BLaER1 treated with 17β-estradiol and CSF1 and Interleukin-3, amounts not matched to agents 10 nM and 100 nM (cell line): ENCODE results near the gene STAP2.

Source experiments
- H3K27ac ChIP-seq, 11 experiments: shearing (Covaris generic); formaldehyde crosslinking; 2 replicates each; pipeline ENCODE4 v1.8.1; 2022
- H3K27me3 ChIP-seq, 11 experiments: shearing (Covaris generic); formaldehyde crosslinking; 2 replicates each; pipeline ENCODE4 v1.8.1; 2022
- H3K36me3 ChIP-seq, 11 experiments: shearing (Covaris generic); formaldehyde crosslinking; 2 replicates each; pipeline ENCODE4 v1.8.1; 2022
- H3K4me1 ChIP-seq, 10 experiments: shearing (Covaris generic); formaldehyde crosslinking; 2 replicates each; pipeline ENCODE4 v1.8.1; 2022
- H3K4me2 ChIP-seq, 11 experiments: shearing (Covaris generic); formaldehyde crosslinking; 2 replicates each; pipeline ENCODE4 v1.8.1; 2022
- H3K4me3 ChIP-seq, 10 experiments: shearing (Covaris generic); formaldehyde crosslinking; 2 replicates each; pipeline ENCODE4 v1.8.1; 2022
- H3K9ac ChIP-seq, 11 experiments: shearing (Covaris generic); formaldehyde crosslinking; 2 replicates each; pipeline ENCODE4 v1.8.1; 2022
- H3K9me3 ChIP-seq, 11 experiments: shearing (Covaris generic); formaldehyde crosslinking; replicated peaks in 1 of 11; 2 replicates each; pipeline ENCODE4 v1.8.1; 2022
- H4K20me1 ChIP-seq, 11 experiments: shearing (Covaris generic); formaldehyde crosslinking; 2 replicates each; pipeline ENCODE4 v1.8.1; 2022
- Cebpa-rat ChIP-seq, 11 experiments: shearing (Covaris generic); IDR thresholded peaks; 2 replicates each; pipeline ENCODE4 v1.8.1; 2022

The STAP2 gene

GRCh38 chr19:4373013-4373367 is 34.4 kb upstream of the STAP2 start:
- Histone ChIP-seq H3K36me3 (peaks cover 0 to 34% (median 16%) of the 10 kb centered on the region in 11 experiments; a peak in 14 of 22 replicates), H3K4me3 (peak overlapping the region in 1 of 10 experiments; percentile 48; a peak in 3 of 20 replicates), H3K27me3 (no peaks in the 10 kb centered on the region), H3K9ac (peak overlapping the region; percentile 40 to 82 (median 69); a peak in 19 of 22 replicates), H3K4me2 (peak overlapping the region; percentile 96 to 100 (median 99)), H3K27ac (peak overlapping the region in 9 of 11 experiments; percentile 56 to 81 (median 75); a peak in 14 of 22 replicates), H4K20me1 (peaks cover 92 to 100% (median 100%) of the 10 kb centered on the region in 11 experiments), H3K4me1 (peaks cover 99 to 100% (median 100%) of the 10 kb centered on the region in 10 experiments), H3K9me3 (no peaks in the 10 kb centered on the region)
- no peak for TF ChIP-seq Cebpa-rat (IDR thresholded peaks at IDR 0.05)

- Histone ChIP-seq H3K4me2 (peak overlapping the region; percentile 96 to 100 (median 99)), H3K4me1 (peaks cover 99 to 100% (median 100%) of the 10 kb centered on the region in 10 experiments)
Observed at GRCh38 chr19:4372165-4373012, 33.8 kb upstream of the STAP2 start.

DNA sequence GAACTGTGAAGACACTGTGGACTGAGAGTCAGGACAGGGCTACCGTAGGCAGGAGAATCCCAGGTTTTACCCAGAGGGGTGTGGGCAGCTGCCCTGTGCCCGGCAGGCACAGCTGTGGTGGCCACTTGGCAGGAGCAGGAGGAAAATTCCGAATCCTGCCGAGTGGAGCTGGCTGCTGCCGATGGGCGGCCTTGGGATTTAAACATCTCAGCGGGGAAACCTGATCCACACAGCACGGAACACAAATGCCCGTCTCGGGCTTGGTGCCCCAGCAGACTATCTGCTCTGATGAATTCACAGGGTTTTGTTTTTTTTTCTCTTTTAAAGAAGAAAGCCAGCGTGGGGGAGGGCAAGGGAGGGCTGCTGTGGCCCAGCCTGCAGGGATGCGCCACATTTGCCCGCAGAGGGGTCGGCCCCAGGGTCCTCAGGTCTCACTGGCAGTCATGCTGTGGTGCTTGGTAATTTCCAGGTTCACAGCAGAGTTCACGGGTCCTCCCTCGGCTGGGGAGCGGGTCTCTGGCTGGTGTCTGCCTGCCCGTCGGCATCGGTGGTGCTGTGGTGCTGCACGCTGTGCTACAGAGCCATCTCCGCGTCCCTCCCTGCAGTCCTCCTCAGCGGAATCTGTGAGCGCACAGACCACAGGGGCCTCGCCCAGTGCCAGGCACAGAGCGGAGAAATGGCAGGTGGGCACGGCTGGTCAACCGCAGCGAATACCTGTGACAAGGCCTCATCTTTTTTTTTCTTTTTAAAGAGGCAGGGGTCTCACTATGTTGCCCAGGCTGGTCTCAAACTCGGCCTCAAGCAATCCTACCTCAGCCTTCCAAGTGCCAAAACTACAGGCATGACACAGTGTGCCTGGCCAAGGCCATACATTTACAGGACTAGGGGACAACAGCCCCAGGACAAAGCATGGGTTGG is 32.9 kb upstream of the STAP2 start:
- H3K27me3 ChIP-seq, result no peaks in the 10 kb centered on the region
- no peaks in the 10 kb centered on the region for H3K9me3 ChIP-seq
- H3K4me2 ChIP-seq, result peak overlapping the region; percentile 96 to 100 (median 99)
- TF ChIP-seq Cebpa-rat (IDR thresholded peaks at IDR 0.05), result no peak
- peak overlapping the region; percentile 59 to 82 (median 78); a peak in 19 of 22 replicates for H3K9ac ChIP-seq
- H3K36me3 ChIP-seq, result peaks cover 4 to 40% (median 19%) of the 10 kb centered on the region in 11 experiments; a peak in 19 of 22 replicates
- H4K20me1 ChIP-seq, result peaks cover 90 to 100% (median 98%) of the 10 kb centered on the region in 11 experiments
- peaks cover 94 to 100% (median 98%) of the 10 kb centered on the region in 10 experiments for H3K4me1 ChIP-seq
- H3K27ac ChIP-seq, result peak overlapping the region in 4 of 11 experiments; percentile 81 to 92 (median 90); a peak in 6 of 22 replicates
- peak overlapping the region in 1 of 10 experiments; percentile 7; a peak in 1 of 20 replicates for H3K4me3 ChIP-seq

More at GRCh38 chr19:4372165-4373012, 33.8 kb upstream of the STAP2 start:
- TF ChIP-seq Cebpa-rat (IDR thresholded peaks at IDR 0.05), result no peak
- peaks cover 0 to 35% (median 15%) of the 10 kb centered on the region in 11 experiments; a peak in 13 of 22 replicates for H3K36me3 ChIP-seq
- no peaks in the 10 kb centered on the region for H3K9me3 ChIP-seq
- H3K9ac ChIP-seq, result peak overlapping the region in 10 of 11 experiments; percentile 18 to 82 (median 72); a peak in 15 of 22 replicates
- H3K27ac ChIP-seq, result peak overlapping the region in 2 of 11 experiments; percentile 75 to 79; a peak in 2 of 22 replicates
- no peaks in the 10 kb centered on the region for H3K27me3 ChIP-seq
- H3K4me3 ChIP-seq, result no peak overlapping the region; a peak in 2 of 20 replicates
- H4K20me1 ChIP-seq, result peaks cover 92 to 100% (median 100%) of the 10 kb centered on the region in 11 experiments

- H3K4me3 ChIP-seq, result peak overlapping the region; percentile 28 to 66 (median 46); a peak in 17 of 20 replicates
Observed at GRCh38 chr19:4370418-4371041, 31.9 kb upstream of the STAP2 start.

DNA sequence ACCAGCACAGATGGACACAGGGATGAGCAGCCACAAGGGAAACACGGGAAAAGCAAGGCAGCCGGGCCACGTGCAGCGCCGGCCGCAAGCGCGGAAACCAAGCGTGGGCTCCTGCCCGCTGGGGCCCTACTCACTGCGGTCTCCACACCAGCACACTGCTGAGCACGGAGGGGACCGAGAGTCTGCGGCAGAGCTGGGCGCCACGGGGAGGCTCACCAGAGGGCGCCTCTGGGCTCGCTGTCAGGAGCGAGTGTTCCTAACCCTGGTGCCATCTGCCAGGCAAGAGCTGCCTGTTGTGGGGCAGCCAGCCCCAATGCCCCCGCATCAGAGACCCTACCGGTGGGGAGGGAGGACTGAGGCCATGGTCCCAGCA is 31.2 kb upstream of the STAP2 start:
- H3K9ac ChIP-seq, result peak overlapping the region; percentile 63 to 82 (median 78)
- H3K9me3 ChIP-seq, result no peaks in the 10 kb centered on the region
- peak overlapping the region; percentile 96 to 100 (median 99) for H3K4me2 ChIP-seq
- H3K27ac ChIP-seq, result peak overlapping the region; percentile 67 to 92 (median 86)
- peaks cover 20 to 56% (median 36%) of the 10 kb centered on the region in 11 experiments for H3K36me3 ChIP-seq
- peaks cover 90 to 100% (median 98%) of the 10 kb centered on the region in 11 experiments for H4K20me1 ChIP-seq
- TF ChIP-seq Cebpa-rat (IDR thresholded peaks at IDR 0.05), result no peak
- no peaks in the 10 kb centered on the region for H3K27me3 ChIP-seq
- H3K4me1 ChIP-seq, result peaks cover 78 to 97% (median 94%) of the 10 kb centered on the region in 10 experiments
- H3K4me3 ChIP-seq, result peak overlapping the region; percentile 42 to 66 (median 50)

More at GRCh38 chr19:4370418-4371041, 31.9 kb upstream of the STAP2 start:
- H3K4me1 ChIP-seq, result peaks cover 84 to 100% (median 98%) of the 10 kb centered on the region in 10 experiments
- H3K4me2 ChIP-seq, result peak overlapping the region; percentile 96 to 100 (median 99)
- no peaks in the 10 kb centered on the region for H3K9me3 ChIP-seq
- peaks cover 14 to 50% (median 29%) of the 10 kb centered on the region in 11 experiments for H3K36me3 ChIP-seq
- H3K27me3 ChIP-seq, result no peaks in the 10 kb centered on the region
- peak overlapping the region; percentile 63 to 82 (median 78) for H3K9ac ChIP-seq
- H3K27ac ChIP-seq, result peak overlapping the region; percentile 50 to 92 (median 86); a peak in 20 of 22 replicates
- H4K20me1 ChIP-seq, result peaks cover 90 to 100% (median 98%) of the 10 kb centered on the region in 11 experiments
- TF ChIP-seq Cebpa-rat (IDR thresholded peaks at IDR 0.05), result no peak

DNA sequence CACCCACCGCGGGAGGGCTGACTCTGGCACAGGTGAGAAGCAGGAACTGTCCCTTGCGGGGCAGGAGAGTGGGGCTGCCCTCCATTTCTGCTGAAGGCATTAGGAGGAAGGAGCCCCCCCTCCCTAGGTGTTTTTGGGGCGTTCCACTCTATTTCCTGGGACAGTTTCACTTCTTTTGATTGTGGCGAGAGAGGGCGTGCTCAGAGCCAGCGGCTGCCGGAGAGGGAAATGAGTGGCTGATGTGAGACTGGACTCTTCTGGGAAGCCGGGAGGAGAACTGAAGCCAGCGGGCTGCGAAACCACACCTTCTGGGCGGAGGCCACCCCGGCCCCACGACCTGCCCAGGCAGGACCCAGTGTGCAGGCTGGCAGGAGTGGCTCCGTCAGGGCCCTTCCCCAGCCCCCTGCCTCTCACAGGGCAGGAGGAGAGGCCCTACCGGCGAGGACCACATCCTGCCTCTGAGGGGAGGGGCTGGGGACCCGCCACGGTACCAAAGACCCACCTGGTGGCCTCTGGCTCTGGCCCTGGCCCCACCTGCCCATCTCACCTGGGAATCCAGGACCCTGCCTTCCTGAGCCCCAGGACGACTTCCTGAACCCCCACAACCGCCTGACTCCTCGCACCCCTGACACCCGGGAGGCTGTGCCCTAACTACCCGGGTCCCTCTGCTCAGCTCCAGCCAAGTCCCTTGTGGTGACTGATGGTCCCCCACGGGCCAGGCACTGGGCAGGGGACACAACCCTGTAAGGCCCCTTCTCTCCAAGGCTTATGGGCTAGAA is 30.7 kb upstream of the STAP2 start:
- no peak for TF ChIP-seq Cebpa-rat (IDR thresholded peaks at IDR 0.05)
- peaks cover 72 to 91% (median 89%) of the 10 kb centered on the region in 10 experiments for H3K4me1 ChIP-seq
- H3K27ac ChIP-seq, result peak overlapping the region; percentile 67 to 92 (median 86)
- peak overlapping the region; percentile 96 to 100 (median 99) for H3K4me2 ChIP-seq
- no peaks in the 10 kb centered on the region for H3K27me3 ChIP-seq
- H4K20me1 ChIP-seq, result peaks cover 84 to 99% (median 94%) of the 10 kb centered on the region in 11 experiments
- peak overlapping the region; percentile 63 to 82 (median 78) for H3K9ac ChIP-seq
- no peaks in the 10 kb centered on the region for H3K9me3 ChIP-seq
- H3K36me3 ChIP-seq, result peaks cover 23 to 61% (median 41%) of the 10 kb centered on the region in 11 experiments
- H3K4me3 ChIP-seq, result peak overlapping the region; percentile 42 to 66 (median 50)

DNA sequence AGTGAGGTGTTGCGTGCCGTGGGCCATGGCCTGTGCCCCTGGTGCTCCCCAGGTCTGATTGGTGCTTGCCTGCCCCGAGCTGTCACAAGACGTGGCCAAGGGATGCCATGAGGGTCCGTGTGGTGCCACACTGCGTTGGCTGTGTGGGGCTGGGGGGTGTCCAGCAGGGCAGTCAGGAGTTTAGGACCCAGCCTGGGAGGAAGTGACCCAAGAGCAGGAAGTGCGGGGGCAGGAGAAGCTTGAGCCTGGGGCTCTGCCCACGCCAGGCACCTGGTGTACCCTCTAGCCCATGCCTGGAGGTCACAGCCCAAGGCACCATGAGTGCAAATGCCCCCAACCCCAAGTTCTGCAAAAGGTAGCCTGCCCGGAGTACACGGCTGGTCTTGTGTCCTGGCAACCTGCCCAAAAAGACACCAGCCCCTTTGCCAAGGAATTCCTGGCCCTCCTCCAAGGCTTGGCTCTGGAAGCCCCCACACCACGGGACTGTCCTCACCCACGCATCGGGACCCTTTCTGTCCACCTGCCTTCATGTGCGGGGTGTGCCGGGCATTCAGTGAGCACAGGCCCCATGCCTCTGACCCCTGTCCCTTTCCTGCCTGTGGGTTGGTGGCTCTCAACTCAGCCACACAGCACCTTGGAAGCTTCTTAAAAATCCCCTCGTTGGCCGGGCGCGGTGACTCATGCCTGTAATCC is 29.6 kb upstream of the STAP2 start:
- H3K9ac ChIP-seq, result peak overlapping the region; percentile 47 to 80 (median 78); a peak in 20 of 22 replicates
- peaks cover 77 to 99% (median 93%) of the 10 kb centered on the region in 11 experiments for H4K20me1 ChIP-seq
- no peaks in the 10 kb centered on the region for H3K27me3 ChIP-seq
- TF ChIP-seq Cebpa-rat (IDR thresholded peaks at IDR 0.05), result no peak
- H3K4me2 ChIP-seq, result peak overlapping the region; percentile 96 to 100 (median 99)
- peak overlapping the region; percentile 12 to 92 (median 86); a peak in 21 of 22 replicates for H3K27ac ChIP-seq
- H3K4me1 ChIP-seq, result peaks cover 62 to 81% (median 78%) of the 10 kb centered on the region in 10 experiments
- H3K9me3 ChIP-seq, result no peaks in the 10 kb centered on the region
- H3K36me3 ChIP-seq, result peaks cover 34 to 72% (median 52%) of the 10 kb centered on the region in 11 experiments
- H3K4me3 ChIP-seq, result peak overlapping the region in 7 of 10 experiments; percentile 23 to 57 (median 33); a peak in 10 of 20 replicates
